Ovary (tissue), 9 donors: ENCODE measurements around the gene ARID1B. TPM values are rescaled to one million over a fixed set of nuclear protein-coding genes. Genes with fewer than 3 reads are reported as not detected.

Source experiments
- DNase-seq, 5 donors: peaks; one replicate each; pipeline ENCODE4 v3.0.0-alpha.2; 2019 to 2020
- H3K27ac ChIP-seq, 2 donors: fragments of 200-600 bp; one replicate each; pipeline versions ENCODE4 v1.5.1 to v1.8.0; 2019 to 2022
- H3K27me3 ChIP-seq: fragments of 200-600 bp; one replicate; pipeline ENCODE4 v1.8.0; 2022
- H3K36me3 ChIP-seq: fragments of 200-600 bp; sonication (generic); one replicate; pipeline ENCODE4 v1.5.1; 2019
- H3K4me1 ChIP-seq: one replicate; pipeline ENCODE4 v1.8.1; 2013; ENCODE audit warnings: mild to moderate bottlenecking, moderate library complexity; ENCODE audit not compliant: insufficient read depth
- H3K4me3 ChIP-seq: fragments of 200-600 bp; sonication (generic); one replicate; pipeline ENCODE4 v1.5.1; 2017
- H3K9me3 ChIP-seq, 2 donors: fragments of 200-600 bp in 1 of 2; sonication (generic) in 1 of 2; one replicate each; pipeline versions ENCODE4 v1.5.1 to v1.8.1; 2013 to 2019; ENCODE audit warnings: mild to moderate bottlenecking in 1 of 2, moderate library complexity in 1 of 2
- EP300 ChIP-seq: sonication (generic); formaldehyde crosslinking; IDR thresholded peaks from one replicate; pipeline ENCODE4 v1.6.1; 2017; ENCODE audit warnings: antibody characterized with exemption
- POLR2A ChIP-seq: fragments of 450-650 bp; IDR thresholded peaks from one replicate; pipeline ENCODE4 v1.6.1; 2017; ENCODE audit warnings: antibody characterized with exemption, mild to moderate bottlenecking, moderate library complexity
- WGBS, 3 donors: extraction: QIAGEN DNeasy Blood & Tissue Kit in 1 of 3; methylation state at CpG; one replicate each; pipeline versions ENCODE4 v1.1.5 to v1.1.7; 2013 to 2017; 5-methylcytosine and 5-hydroxymethylcytosine counted together
- intact Hi-C, 4 donors: fragments of 100-400 bp; cut with DNase I; formaldehyde crosslinking; loops; one replicate each; pipeline versions ENCODE4 v1.11.0 to v1.15.1; 2022 to 2023
- polyA plus RNA-seq, 2 donors: library from polyadenylated mRNA; stranded (reverse); fragments of 200-250 nt in 1 of 2; fragments of 350-450 nt in 1 of 2; fragmentation: Illumina TruSeq in 1 of 2; extraction: RNeasy Lipid Tissue Mini Kit (QIAGEN cat#74804) in 1 of 2; gene quantifications; one replicate each; pipeline ENCODE4 v1.2.3, GENCODE V29; 2013 to 2014
- total RNA-seq, 7 donors: library from RNA; depleted of rRNA in 2 of 7; stranded (reverse); fragments of >200 nt in 2 of 7; fragmentation: NEBNext Ultra II Directional in 3 of 7; extraction: Animal tissue kit (Norgen Biotek cat#: 25700) in 3 of 7; gene quantifications; one replicate each; pipeline versions ENCODE4 v1.1.0 to v1.2.4, GENCODE V29; 2016 to 2023
- TF ChIP-seq, protein P1 (sequence below), 3 donors: fragments of 450-650 bp in 2 of 3; fragments of 200-600 bp in 1 of 3; IDR thresholded peaks; one replicate each; pipeline versions ENCODE4 v1.5.1 to v1.8.0; 2016 to 2022; ENCODE audit warnings: antibody characterized with exemption in 3 of 3, mild to moderate bottlenecking in 1 of 3
- donor health status: DM: no; HTN: no; CAD: no; lungs with moderate emphysema.
- donor health status: DM: no; HTN: no; CAD: no.
- donor health status: Bipolar disorder and iron deficiency.
- donor health status: DM: yes; HTN: yes; CAD: no.
- donor health status: DM: no; HTN: no; CAD: no.
- donor health status: DM: yes; HTN: yes; CAD: no.

The ARID1B gene
- total and polyA plus RNA-seq, 9 donors = 33.2 to 144 (median 105) TPM

DNA sequence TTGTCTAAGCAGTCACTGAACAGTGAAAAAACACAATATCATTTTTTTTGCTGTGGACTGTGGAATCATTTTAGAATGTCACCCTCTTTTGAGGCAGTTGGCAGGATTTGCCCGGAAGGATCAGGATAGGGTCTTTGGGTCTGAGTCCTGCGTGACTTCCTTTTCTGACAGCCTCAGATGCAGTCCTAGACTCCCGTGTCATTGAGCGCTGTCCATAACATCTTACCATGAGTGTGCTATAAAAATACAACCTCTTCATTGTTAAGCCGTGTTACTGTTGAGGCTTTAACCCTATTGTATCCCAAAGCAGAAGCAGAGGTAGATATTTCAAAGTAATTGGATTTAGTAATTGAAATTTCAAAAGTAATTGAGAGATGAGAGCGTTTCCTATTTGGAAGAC, 30.6 kb downstream of the ARID1B start:
- WGBS, 3 donors = 67 to 71% (median 69%) methylated on average over 6 of the region's 6 CpGs
- Histone ChIP-seq H3K27me3 (no peaks in the 10 kb centered on the region), H3K36me3 (no peaks in the 10 kb centered on the region), H3K4me3 (no peak overlapping the region), H3K4me1 (peaks cover 10% of the 10 kb centered on the region), H3K27ac (no peak overlapping the region), H3K9me3 (no peaks in the 10 kb centered on the region)
- TF ChIP-seq EP300 (no peak), POLR2A (no peak)
- TF ChIP-seq, protein P1, sequence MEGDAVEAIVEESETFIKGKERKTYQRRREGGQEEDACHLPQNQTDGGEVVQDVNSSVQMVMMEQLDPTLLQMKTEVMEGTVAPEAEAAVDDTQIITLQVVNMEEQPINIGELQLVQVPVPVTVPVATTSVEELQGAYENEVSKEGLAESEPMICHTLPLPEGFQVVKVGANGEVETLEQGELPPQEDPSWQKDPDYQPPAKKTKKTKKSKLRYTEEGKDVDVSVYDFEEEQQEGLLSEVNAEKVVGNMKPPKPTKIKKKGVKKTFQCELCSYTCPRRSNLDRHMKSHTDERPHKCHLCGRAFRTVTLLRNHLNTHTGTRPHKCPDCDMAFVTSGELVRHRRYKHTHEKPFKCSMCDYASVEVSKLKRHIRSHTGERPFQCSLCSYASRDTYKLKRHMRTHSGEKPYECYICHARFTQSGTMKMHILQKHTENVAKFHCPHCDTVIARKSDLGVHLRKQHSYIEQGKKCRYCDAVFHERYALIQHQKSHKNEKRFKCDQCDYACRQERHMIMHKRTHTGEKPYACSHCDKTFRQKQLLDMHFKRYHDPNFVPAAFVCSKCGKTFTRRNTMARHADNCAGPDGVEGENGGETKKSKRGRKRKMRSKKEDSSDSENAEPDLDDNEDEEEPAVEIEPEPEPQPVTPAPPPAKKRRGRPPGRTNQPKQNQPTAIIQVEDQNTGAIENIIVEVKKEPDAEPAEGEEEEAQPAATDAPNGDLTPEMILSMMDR (IDR thresholded peaks at IDR 0.05) = no peak
- DNase-seq = no peak
- intact Hi-C loops = no loop called here

GRCh38 chr6:156808287-156808686, 31.1 kb downstream of the ARID1B start:
- Histone ChIP-seq H3K4me1 (peaks cover 10% of the 10 kb centered on the region), H3K27me3 (no peaks in the 10 kb centered on the region), H3K4me3 (no peak overlapping the region), H3K9me3 (no peaks in the 10 kb centered on the region), H3K27ac (no peak overlapping the region), H3K36me3 (no peaks in the 10 kb centered on the region)
- WGBS, 3 donors = 4 to 7% (median 6%) methylated on average over 2 of the region's 2 CpGs
- no peak for TF ChIP-seq EP300
- TF ChIP-seq, protein P1 (IDR thresholded peaks at IDR 0.05) = no peak
- no peak for TF ChIP-seq POLR2A
- intact Hi-C loops = no loop called here
- DNase-seq = no peak

- TF ChIP-seq EP300 (no peak), POLR2A (no peak)
- TF ChIP-seq, protein P1 (IDR thresholded peaks at IDR 0.05) = no peak
- no peak for DNase-seq
- 60 to 65% (median 64%) methylated on average over 4 of the region's 4 CpGs for WGBS, 3 donors
- H3K27me3 ChIP-seq = no peaks in the 10 kb centered on the region
- no peaks in the 10 kb centered on the region for H3K9me3 ChIP-seq
- H3K36me3 ChIP-seq = no peaks in the 10 kb centered on the region
- no peak overlapping the region for H3K27ac ChIP-seq
- intact Hi-C loops = no loop called here
- H3K4me1 ChIP-seq = peaks cover 9% of the 10 kb centered on the region
- H3K4me3 ChIP-seq = no peak overlapping the region
Observed at GRCh38 chr6:156809034-156809433, 31.9 kb downstream of the ARID1B start.

- whole genome bisulfite sequencing, 3 donors = 87 to 94% (median 91%) methylated on average over 2 of the region's 2 CpGs
- intact Hi-C loops = no loop called here
- peaks cover 10% of the 10 kb centered on the region for H3K4me1 ChIP-seq
Observed at GRCh38 chr6:156809446-156810178, 32.4 kb downstream of the ARID1B start.

More at GRCh38 chr6:156809446-156810178, 32.4 kb downstream of the ARID1B start:
- Histone ChIP-seq H3K9me3 (no peaks in the 10 kb centered on the region), H3K27ac (no peak overlapping the region), H3K36me3 (no peaks in the 10 kb centered on the region), H3K27me3 (no peaks in the 10 kb centered on the region), H3K4me3 (no peak overlapping the region)
- DNase-seq = no peak
- TF ChIP-seq, protein P1 (IDR thresholded peaks at IDR 0.05) = no peak
- no peak for TF ChIP-seq EP300
- no peak for TF ChIP-seq POLR2A
